Right cardiac atrium (tissue), 5 donors: ENCODE results near the gene SLC38A2. TPM values are rescaled to one million over a fixed set of nuclear protein-coding genes. Genes with fewer than 3 reads are reported as not detected.

ENCODE experiments used
- ATAC-seq, 2 donors: fragments of 200-7000 bp; cut with Tn5 transposase; one replicate each; pipeline versions ENCODE4 v1.8.0 to v1.9.1; 2020; ENCODE audit warnings: moderate library complexity in 2 of 2, mild to moderate bottlenecking in 1 of 2
- DNase-seq, 3 donors: peaks; one replicate each; pipeline ENCODE4 v3.0.0-alpha.2; 2020
- H3K27ac ChIP-seq: one replicate; pipeline ENCODE4 v1.5.1; 2013; ENCODE audit warnings: mild to moderate bottlenecking, low read length, control low read depth, moderate library complexity
- H3K27me3 ChIP-seq: one replicate; pipeline ENCODE4 v1.6.1; 2013; ENCODE audit not compliant: control insufficient read depth, insufficient read depth
- H3K4me1 ChIP-seq: one replicate; pipeline ENCODE4 v1.6.1; 2013; ENCODE audit warnings: low read length; ENCODE audit not compliant: control insufficient read depth, insufficient read depth
- H3K4me3 ChIP-seq: one replicate; pipeline ENCODE4 v1.5.1; 2013; ENCODE audit warnings: low read length, control low read depth
- H3K9me3 ChIP-seq: one replicate; pipeline ENCODE4 v1.6.1; 2013; ENCODE audit warnings: low read length; ENCODE audit not compliant: control insufficient read depth
- WGBS: extraction: QIAGEN DNeasy Blood & Tissue Kit; methylation state at CpG from one replicate; pipeline ENCODE4 v1.1.7; 2013; 5-methylcytosine and 5-hydroxymethylcytosine counted together
- intact Hi-C, 4 donors: fragments of 100-400 bp; cut with DNase I; formaldehyde crosslinking; loops; one replicate each; pipeline versions ENCODE4 v1.11.0 to v1.14.0; 2022 to 2023
- polyA plus RNA-seq: library from polyadenylated mRNA; stranded (reverse); fragments of 200-250 nt; gene quantifications from one replicate; pipeline ENCODE4 v1.2.3, GENCODE V29; 2013
- total RNA-seq, 4 donors: library from RNA; stranded (reverse); fragmentation: NEBNext Ultra II Directional; extraction: Animal tissue kit (Norgen Biotek cat#: 25700); gene quantifications; one replicate each; pipeline ENCODE4 v1.2.1, GENCODE V29; 2021
- donor health status: healthy with polysubstance abuse.
- donor health status: DM: no; HTN: yes; CAD: no.
- donor health status: DM: no; HTN: no; CAD: no.
- donor health status: DM: no; HTN: yes; CAD: no; lungs with severe emphysema.
- donor health status: DM: yes; HTN: yes; CAD: no.

Gene SLC38A2
- total and polyA plus RNA-seq, 5 donors, result 69.5 to 143 (median 104) TPM

DNA sequence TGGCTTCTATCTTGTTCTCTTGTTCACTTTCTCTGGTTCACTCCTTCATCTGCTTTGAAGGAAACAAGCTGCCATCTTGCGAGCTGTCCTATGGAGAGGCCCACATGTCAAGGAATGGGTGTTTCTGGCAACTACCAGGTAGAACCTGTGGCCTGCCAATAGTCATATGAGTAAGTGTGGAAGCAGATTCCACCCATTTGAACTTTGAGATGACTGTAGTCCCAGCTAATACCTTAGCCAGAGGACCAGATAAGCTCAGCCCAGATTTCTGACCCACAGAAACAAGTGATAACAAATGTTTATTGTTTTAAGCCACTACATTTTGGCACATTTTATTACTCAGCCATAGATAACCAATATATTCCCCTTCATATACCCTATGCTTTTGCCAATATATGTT, 4.0 kb upstream of the SLC38A2 start:
- DNase-seq (no peak), ATAC-seq (no peak)
- Histone ChIP-seq H3K4me1 (peaks cover 4% of the 10 kb centered on the region), H3K27ac (no peak overlapping the region), H3K9me3 (peaks cover 2% of the 10 kb centered on the region), H3K27me3 (no peaks in the 10 kb centered on the region), H3K4me3 (no peak overlapping the region)
- 100% methylated on average over 1 of the region's 1 CpG for whole genome bisulfite sequencing
- intact Hi-C loops, result loop anchor here in 1 of 4 donors (10.0 kb wide), 1 partner anchor 278 kb away; no protein-coding TSS in a partner anchor

DNA sequence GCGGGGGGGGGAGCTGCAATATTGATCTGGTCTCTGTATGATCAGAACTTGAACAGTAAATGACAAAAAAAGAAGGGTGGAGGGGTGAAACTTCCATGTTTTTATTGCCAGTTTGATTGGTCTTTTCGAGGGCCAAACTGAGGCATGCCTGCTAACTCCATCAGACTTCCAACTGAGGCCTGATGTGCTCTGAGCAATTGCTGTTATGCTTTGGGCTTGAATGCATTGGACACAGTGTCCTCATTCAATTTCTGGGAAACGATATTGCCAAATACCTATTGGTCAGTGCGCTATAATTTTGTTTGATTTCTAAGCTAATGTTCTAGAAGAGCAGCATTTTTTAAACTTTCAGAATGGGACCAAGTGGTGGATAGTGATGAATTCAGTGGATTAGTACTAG, 2.1 kb upstream of the SLC38A2 start:
- no peak for DNase-seq
- Histone ChIP-seq H3K27ac (no peak overlapping the region), H3K27me3 (no peaks in the 10 kb centered on the region), H3K9me3 (no peaks in the 10 kb centered on the region), H3K4me1 (peaks cover 4% of the 10 kb centered on the region), H3K4me3 (no peak overlapping the region)
- no peak for ATAC-seq
- WGBS, result 97% methylated on average over 4 of the region's 4 CpGs
- intact Hi-C loops, result loop anchor here in 3 of 4 donors (5.0 to 10.0 kb wide), 3 partner anchors 98 to 288 kb away; no protein-coding TSS in a partner anchor

DNA sequence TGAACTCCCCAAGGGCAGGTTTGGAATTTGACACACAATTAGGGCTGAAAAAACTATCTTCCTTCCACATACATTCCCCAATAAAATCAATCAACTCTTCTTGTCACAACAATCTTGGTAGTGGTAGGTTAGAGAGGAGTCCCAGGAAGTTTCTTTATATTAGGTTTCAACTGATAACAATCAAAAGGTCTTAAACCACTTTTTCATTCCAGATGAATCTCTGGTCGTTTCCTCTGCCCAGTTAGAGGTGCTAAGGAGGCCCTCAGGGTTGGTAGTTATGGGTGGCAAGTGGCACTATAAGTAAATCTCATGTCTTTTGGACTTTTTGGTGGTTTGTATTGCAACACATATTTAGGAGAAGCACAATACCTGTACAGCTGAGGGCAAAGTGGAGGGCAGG, 1.7 kb upstream of the SLC38A2 start:
- H3K27ac ChIP-seq, result no peak overlapping the region
- WGBS, result 64% methylated on average over 1 of the region's 1 CpG
- no peak for ATAC-seq
- peaks cover 4% of the 10 kb centered on the region for H3K4me1 ChIP-seq
- no peak for DNase-seq
- no peaks in the 10 kb centered on the region for H3K27me3 ChIP-seq
- H3K4me3 ChIP-seq, result no peak overlapping the region
- no peaks in the 10 kb centered on the region for H3K9me3 ChIP-seq
- intact Hi-C loops, result loop anchor here in 3 of 4 donors (5.0 to 10.0 kb wide), 3 partner anchors 98 to 288 kb away; no protein-coding TSS in a partner anchor

DNA sequence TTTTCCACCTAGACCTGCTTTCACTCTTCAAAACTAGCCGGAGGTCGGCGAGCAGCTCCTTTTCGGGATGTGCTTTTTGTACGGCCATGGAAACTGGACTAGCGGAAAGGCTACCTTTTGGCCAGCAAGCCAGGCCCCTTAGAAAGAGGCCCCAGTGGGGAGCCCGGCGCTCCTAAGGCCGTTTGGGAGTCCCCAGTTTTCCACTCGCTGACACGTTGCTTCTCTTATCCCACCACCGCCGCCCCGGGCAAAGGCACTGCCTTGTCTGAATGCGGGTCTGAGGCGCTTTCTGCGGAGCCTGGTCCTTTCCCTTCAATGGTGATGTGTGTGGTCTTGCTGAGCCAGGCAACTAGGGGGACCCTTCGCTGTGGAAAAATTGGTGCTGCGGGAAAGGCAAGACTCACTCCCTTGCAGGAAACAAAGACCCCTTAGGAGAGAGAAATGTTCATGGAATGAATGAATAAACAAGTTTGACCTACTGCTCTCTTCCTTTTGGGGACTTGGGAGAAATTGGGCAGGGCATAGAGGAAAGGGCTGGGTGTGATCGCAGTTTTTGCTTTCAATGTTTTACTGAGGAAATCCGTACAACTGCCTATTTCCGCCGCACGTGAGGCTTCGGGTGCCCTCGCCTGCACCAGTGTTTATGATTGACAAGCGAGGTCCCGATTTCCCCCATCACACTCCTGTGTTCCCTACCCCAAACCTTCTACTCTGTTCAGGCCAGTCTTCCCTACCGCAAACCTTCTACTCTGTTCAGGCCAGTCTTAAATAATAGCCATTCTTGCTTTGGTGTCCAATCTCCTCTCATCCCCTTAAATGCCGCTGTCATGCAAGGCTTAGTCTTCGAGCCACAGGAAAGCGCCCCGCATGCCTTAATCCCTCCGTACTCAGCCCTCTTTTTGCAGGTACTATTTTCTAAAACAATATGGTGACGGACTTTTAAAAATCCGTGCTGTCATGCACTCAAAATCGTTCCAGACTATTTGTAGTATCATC, 1.0 kb upstream of the SLC38A2 start:
- DNase-seq (peak; percentile 63 to 80 (median 76)), ATAC-seq (peak; percentile 12 to 22)
- Histone ChIP-seq H3K27ac (peak overlapping the region; percentile 90), H3K4me3 (peak overlapping the region; percentile 87), H3K9me3 (no peaks in the 10 kb centered on the region), H3K4me1 (peaks cover 4% of the 10 kb centered on the region), H3K27me3 (no peaks in the 10 kb centered on the region)
- whole genome bisulfite sequencing, result 27% methylated on average over 37 of the region's 37 CpGs
- intact Hi-C loops, result loop anchor here in 3 of 4 donors (5.0 to 10.0 kb wide), 3 partner anchors 99 to 289 kb away; no protein-coding TSS in a partner anchor

DNA sequence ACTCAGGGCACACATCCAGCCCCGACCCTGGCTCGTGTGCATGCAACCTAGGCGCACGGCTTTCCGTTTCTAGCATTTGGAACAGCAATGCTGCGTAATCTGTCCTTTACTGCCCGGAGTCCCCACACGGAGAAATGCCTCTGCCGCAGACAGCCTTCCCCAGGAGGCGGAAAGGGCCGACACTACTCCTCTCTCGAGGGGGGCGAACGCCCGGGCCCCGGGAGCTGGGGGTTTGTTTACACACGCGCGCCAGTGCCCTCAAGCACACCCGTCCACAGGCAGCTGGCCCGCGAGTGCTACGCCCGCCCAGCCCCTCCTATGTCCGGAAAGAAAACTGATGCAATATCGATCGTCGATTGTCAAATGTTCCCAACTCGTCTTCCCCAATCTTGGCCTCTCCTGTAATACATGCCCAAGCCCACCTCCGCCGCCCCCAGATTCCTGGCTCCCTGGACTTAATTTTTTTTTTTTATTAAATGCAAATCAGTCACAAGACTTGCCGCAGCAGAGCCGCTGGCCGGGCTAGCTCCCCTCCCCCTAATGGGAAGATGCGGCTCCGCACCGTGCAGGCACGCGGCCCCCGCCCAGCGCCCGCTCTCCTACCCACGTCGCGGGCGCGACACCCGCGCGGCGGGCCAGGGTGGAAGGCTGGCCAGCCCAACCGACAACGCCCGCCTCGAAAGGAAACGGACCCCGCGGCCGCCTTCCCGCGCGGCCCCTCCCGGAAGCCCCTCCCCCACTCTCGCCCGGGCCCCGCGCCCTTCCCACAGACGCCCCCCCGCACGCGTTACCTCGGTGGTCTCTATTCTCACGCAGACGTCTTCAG, 642 bp downstream of the SLC38A2 start:
- Histone ChIP-seq H3K27me3 (no peaks in the 10 kb centered on the region), H3K9me3 (no peaks in the 10 kb centered on the region), H3K4me3 (peak overlapping the region; percentile 87), H3K4me1 (peaks cover 10% of the 10 kb centered on the region), H3K27ac (peak overlapping the region; percentile 97)
- DNase-seq, result peak; percentile 77 to 89 (median 87)
- ATAC-seq, result peak; percentile 63 to 69
- under 1% methylated on average over 74 of the region's 74 CpGs for WGBS
- intact Hi-C loops, result loop anchor here in 3 of 4 donors (5.0 to 10.0 kb wide), 3 partner anchors 100 to 290 kb away; no protein-coding TSS in a partner anchor

DNA sequence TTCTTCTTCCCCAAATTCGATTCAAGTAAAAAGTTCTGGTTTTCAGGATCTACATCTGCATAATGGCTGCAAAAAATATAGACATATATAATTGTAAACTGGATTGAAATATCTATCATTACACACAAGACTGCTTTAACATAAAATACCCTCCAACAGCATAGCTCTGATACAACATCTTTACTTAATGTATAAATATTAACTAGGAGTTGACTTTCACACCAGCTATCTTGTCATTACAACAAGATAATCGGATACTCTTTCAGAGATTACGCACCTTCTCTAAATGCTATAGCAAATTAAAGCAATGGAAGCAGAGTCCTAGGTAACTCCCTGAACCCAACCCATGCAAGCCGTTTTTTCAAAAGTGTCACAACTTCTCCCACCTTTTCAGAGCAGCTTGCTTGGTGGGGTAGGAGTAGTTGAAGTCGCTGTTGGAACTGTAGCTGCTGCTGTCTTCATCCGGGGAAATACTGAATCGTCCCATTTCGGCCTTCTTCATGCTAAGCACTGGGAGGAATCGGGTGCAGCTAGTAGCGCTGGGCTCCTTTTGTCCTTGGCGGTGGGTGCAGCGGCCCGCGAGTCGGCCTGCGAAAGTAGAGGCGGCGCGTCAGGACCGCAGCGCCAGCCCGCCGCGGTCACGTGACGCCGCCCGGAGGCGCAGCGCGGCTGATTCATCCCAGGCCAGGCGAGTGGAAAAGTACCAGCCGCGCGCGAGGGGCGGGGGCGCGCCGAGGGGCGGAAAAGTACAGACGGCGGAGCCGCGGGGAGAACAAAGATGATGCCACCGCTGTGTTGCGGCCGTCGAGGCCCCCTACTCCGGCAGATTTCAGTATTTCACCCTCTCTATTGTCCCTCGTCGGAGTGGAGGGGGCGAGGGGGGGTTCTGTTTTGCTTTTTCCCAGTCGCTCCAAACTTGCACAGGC, 1.5 kb downstream of the SLC38A2 start:
- Histone ChIP-seq H3K4me1 (peaks cover 10% of the 10 kb centered on the region), H3K27me3 (no peaks in the 10 kb centered on the region), H3K4me3 (peak overlapping the region; percentile 87), H3K9me3 (no peaks in the 10 kb centered on the region), H3K27ac (peak overlapping the region; percentile 97)
- intact Hi-C loops, result loop anchor here in 3 of 4 donors (5.0 to 10.0 kb wide), 3 partner anchors 101 to 291 kb away; no protein-coding TSS in a partner anchor
- WGBS, result under 1% methylated on average over 54 of the region's 54 CpGs
- DNase-seq (peak; percentile 92 to 97 (median 96)), ATAC-seq (peak; percentile 77 to 80)

DNA sequence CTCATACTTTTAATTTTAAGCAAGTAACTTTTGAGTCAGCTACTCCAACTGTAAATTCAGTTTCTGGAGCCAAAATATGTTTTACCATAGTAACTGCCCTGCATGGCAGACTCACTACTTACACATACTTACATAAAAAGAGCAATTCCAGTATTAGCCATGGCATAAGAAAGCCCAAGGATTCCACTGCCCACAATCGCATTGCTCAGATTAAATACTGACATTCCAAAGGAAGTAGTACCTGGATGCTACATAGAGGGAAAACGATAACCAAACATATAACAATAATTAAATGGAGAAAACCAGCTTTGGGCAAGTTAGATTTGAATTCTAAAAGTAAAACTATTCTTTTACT, 2.2 kb downstream of the SLC38A2 start:
- intact Hi-C loops, result loop anchor here in 3 of 4 donors (5.0 to 10.0 kb wide), 3 partner anchors 102 to 292 kb away; no protein-coding TSS in a partner anchor
- ATAC-seq (no peak), DNase-seq (no peak)
- Histone ChIP-seq H3K9me3 (no peaks in the 10 kb centered on the region), H3K4me3 (peak overlapping the region; percentile 87), H3K27ac (no peak overlapping the region), H3K4me1 (peaks cover 10% of the 10 kb centered on the region), H3K27me3 (no peaks in the 10 kb centered on the region)
- 7% methylated on average over 2 of the region's 2 CpGs for WGBS

DNA sequence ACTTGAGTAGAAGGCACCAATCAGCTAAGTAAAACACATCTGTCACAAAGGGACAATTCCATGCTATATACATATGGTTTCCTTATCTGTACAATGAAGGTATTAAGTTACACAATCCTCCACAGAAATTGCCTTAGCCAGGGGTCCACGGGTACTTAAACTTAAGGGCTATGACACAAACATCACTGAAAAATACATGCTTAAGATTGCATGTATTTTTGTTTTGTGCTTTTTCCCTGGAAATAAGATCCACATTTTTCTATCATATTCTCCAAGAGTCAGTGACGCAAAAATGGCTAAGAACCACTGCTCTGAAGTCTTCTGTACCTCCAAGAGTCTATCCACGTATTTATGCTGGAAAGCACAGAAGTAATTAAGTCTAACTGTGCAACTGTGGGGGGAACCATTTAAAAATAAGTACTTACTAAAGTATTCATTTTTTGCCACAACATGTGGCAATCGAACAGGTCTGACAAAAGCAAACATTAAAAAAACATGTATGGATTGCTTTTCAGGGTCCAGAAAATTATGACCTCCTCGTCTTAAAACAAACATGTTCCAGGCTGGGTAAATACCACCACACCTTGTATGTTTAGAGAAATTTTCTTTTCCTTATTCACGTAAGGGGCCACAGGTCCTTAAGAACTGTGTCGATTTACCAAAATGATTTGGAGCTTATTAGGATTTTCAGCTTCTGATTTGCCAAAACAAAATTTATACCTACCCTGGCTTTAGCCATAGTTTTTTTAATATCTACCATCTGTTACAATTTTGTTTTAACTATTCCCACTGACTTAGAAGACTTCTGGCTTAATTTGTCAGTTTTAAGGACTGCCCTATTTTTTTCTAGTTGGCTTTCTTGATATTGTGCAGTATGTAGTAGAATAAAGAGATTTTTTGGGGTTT, 2.8 kb downstream of the SLC38A2 start:
- Histone ChIP-seq H3K4me1 (peaks cover 10% of the 10 kb centered on the region), H3K27me3 (no peaks in the 10 kb centered on the region), H3K9me3 (no peaks in the 10 kb centered on the region), H3K27ac (no peak overlapping the region), H3K4me3 (peak overlapping the region; percentile 87)
- 31% methylated on average over 7 of the region's 7 CpGs for WGBS
- DNase-seq (no peak), ATAC-seq (no peak)
- intact Hi-C loops, result loop anchor here in 3 of 4 donors (5.0 to 10.0 kb wide), 3 partner anchors 103 to 293 kb away; no protein-coding TSS in a partner anchor

DNA sequence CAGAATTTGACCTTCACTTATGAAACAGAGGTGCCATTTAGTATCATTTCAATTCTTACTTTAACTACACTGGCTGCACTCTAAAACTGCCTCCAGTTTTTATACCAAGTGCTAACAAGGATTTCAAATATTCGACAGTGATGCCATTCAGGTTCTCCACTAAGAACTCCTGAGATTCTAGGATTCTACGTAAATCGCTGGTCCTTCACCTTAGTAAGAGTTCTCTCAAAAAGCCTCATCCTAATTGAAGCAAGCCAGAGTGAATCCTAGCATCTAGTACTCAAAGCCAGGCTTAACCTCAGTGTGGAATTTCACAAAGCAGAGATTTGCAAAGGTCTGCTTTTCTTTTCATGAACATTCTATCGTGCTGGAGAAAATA, 3.5 kb downstream of the SLC38A2 start:
- ATAC-seq (no peak), DNase-seq (no peak)
- Histone ChIP-seq H3K27me3 (no peaks in the 10 kb centered on the region), H3K9me3 (no peaks in the 10 kb centered on the region), H3K4me1 (peaks cover 10% of the 10 kb centered on the region), H3K4me3 (peak overlapping the region; percentile 87), H3K27ac (no peak overlapping the region)
- intact Hi-C loops, result no loop called here
- WGBS, result 46% methylated on average over 4 of the region's 4 CpGs
